Body of pancreas (tissue), 4 donors: ENCODE data around the gene ANKMY1.

Experiments
- POLR2A ChIP-seq, 3 donors: fragments of 450-650 bp; IDR thresholded peaks; one replicate each; pipeline ENCODE4 v1.6.1; 2016; ENCODE audit warnings: antibody characterized with exemption in 3 of 3, mild to moderate bottlenecking in 2 of 3
- TF ChIP-seq, protein P1 (sequence below), 7 experiments: fragments of 450-650 bp in 4 of 7; fragments of 200-600 bp in 3 of 7; sonication (generic) in 3 of 7; IDR thresholded peaks; one replicate each; pipeline ENCODE4 v1.5.1; 2016 to 2019; ENCODE audit warnings: antibody characterized with exemption in 7 of 7

DNA sequence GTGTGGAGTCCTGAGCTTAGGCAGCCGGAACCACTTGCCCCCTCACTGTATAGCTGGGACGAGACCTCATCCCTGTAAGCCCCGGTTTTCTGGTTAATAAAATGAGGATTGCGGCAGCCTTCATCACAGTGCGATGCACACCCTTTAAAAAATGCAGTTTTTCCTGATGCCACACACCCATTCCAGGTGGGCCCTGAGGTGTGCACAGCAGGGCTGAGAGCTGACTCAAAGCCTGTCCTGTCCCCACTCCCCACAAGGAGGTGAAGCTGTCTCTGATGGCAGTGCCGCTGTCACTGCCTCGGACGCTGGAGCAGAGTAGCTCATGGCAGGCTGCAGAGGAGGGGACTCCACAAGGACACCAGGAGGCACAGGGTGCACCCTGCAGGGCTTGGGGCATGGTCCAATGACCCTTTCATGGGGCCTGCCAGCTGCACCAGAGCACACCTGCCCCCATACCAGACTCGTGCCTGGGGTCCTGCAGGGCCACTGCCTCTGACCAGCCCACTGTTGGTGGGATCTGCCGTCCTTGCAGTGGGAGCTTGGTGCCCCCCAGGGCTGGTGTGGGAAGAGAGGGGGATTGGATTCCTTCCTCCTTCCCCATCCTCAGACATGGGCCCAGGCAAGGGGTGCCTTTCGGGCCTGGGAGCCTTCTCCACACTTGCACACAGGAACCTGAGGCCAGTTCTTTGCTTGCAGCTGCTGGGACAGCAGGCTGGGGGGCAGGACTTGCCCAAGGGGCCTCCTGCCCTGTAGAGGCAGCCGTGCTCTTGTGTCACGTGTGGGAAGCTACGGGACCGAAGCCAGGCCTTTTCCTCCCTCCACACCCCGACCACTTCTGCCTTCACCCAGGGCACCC is 99.5 kb downstream of the ANKMY1 start:
- TF ChIP-seq, protein P1, sequence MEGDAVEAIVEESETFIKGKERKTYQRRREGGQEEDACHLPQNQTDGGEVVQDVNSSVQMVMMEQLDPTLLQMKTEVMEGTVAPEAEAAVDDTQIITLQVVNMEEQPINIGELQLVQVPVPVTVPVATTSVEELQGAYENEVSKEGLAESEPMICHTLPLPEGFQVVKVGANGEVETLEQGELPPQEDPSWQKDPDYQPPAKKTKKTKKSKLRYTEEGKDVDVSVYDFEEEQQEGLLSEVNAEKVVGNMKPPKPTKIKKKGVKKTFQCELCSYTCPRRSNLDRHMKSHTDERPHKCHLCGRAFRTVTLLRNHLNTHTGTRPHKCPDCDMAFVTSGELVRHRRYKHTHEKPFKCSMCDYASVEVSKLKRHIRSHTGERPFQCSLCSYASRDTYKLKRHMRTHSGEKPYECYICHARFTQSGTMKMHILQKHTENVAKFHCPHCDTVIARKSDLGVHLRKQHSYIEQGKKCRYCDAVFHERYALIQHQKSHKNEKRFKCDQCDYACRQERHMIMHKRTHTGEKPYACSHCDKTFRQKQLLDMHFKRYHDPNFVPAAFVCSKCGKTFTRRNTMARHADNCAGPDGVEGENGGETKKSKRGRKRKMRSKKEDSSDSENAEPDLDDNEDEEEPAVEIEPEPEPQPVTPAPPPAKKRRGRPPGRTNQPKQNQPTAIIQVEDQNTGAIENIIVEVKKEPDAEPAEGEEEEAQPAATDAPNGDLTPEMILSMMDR (IDR thresholded peaks at IDR 0.05), result no peak
- TF ChIP-seq POLR2A (IDR thresholded peaks at IDR 0.05), result no peak
